Astrocyte of the cerebellum (primary cell): ENCODE results near the gene EEF1E1.

Experiments used
- DNase-seq: peaks from one replicate; pipeline ENCODE4 v3.0.0-alpha.2; 2011; ENCODE audit warnings: low read depth
- H3K4me3 ChIP-seq: 2 replicates; pipeline ENCODE4 v1.5.1; 2011; ENCODE audit warnings: mild to moderate bottlenecking, low read depth, low read length, moderate library complexity
- in situ Hi-C: cut with HindIII; loops from 2 replicates; pipeline ENCODE4 v1.10.0; 2017; ENCODE audit warnings: low sequenced_read_pairs
- TF ChIP-seq, protein P1 (sequence below): IDR thresholded peaks from 2 replicates; pipeline ENCODE4 v1.5.1; 2012; ENCODE audit warnings: low read length, low read depth, moderate library complexity, mild to moderate bottlenecking; ENCODE audit errors: missing control alignments

The EEF1E1 gene

DNA sequence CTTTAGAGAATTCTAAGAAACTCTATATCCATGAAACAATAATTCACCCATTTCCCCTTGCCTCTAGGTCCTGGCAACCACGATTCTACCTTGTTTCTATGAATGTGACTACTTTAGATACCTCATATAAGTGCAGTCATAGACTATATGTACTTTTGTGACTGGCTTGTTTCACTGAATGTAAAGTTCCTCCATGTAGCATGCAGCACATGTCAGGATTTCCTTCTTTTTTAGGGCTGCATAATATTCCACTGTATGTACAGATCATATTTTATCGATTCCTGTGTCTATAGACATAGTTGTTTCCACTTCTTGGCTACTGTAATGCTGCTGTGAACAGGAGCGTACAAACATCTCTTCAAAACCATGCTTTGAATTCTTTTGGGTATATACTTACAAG, 11.7 kb downstream of the EEF1E1 start:
- TF ChIP-seq, protein P1, sequence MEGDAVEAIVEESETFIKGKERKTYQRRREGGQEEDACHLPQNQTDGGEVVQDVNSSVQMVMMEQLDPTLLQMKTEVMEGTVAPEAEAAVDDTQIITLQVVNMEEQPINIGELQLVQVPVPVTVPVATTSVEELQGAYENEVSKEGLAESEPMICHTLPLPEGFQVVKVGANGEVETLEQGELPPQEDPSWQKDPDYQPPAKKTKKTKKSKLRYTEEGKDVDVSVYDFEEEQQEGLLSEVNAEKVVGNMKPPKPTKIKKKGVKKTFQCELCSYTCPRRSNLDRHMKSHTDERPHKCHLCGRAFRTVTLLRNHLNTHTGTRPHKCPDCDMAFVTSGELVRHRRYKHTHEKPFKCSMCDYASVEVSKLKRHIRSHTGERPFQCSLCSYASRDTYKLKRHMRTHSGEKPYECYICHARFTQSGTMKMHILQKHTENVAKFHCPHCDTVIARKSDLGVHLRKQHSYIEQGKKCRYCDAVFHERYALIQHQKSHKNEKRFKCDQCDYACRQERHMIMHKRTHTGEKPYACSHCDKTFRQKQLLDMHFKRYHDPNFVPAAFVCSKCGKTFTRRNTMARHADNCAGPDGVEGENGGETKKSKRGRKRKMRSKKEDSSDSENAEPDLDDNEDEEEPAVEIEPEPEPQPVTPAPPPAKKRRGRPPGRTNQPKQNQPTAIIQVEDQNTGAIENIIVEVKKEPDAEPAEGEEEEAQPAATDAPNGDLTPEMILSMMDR = no peak
- in situ Hi-C loops = no loop called here
- no peak overlapping the region for H3K4me3 ChIP-seq
- DNase-seq = no peak

DNA sequence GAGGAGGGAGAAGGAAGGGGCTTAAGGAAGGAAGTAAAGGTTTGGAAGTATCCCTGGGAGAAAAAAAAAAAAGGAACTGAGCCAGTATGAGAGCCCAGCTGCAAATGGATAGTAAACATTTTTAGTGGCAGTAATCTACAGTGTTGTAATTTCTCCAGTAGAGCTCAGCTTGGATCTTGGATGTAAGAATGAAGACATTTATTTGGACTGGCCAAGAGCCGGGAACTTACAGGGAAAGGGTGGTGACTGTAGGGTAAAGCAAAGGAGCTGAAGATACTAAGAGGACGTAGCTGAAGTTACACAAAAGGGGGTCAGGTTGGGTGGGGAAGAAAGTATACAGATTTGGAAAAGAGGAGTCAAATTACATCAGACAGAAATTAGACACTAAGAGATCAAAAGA, 13.5 kb downstream of the EEF1E1 start:
- in situ Hi-C loops = no loop called here
- no peak for DNase-seq
- H3K4me3 ChIP-seq = no peak overlapping the region
- TF ChIP-seq, protein P1 = no peak

DNA sequence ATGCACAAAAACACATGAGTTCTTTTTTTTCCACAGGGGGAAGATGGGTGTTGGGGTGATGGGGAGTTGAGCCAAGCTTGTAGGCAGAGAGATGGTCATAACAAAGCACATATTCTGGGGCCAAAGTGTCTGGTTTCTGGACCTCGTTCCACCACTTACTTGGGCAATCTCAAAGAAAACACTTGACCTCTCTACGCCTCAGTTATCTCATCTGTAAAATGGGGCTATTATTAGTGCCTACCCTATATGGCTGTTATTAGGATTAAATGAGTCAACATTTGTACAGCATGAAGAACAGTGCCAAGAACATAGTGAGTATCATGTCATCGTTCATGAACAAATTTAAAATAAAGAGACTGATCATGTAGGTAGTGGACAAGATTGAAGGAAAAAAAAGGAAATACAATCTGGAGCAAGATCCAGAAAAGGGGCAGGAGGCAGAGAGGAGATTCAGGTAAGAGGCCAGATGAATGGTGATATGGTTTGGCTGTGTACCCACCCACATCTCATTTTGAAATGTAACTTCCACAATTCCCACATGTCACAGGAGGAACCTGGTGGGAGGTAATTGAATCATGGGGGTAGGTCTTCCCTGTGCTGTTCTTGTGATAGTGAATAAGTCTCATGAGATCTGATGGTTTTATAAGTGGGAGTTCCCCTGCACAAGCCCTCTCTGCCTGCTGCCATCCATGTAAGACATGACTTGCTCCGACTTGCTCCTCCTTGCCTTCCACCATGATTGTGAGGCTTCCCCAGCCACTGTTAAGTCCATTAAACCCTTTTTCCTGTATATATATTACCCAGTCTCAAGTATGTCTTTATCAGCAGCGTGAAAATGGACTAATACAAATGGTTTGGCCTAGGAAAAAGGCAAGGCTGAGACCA, 14.2 kb downstream of the EEF1E1 start:
- DNase-seq = no peak
- in situ Hi-C loops = no loop called here
- H3K4me3 ChIP-seq = no peak overlapping the region
- TF ChIP-seq, protein P1 = no peak

DNA sequence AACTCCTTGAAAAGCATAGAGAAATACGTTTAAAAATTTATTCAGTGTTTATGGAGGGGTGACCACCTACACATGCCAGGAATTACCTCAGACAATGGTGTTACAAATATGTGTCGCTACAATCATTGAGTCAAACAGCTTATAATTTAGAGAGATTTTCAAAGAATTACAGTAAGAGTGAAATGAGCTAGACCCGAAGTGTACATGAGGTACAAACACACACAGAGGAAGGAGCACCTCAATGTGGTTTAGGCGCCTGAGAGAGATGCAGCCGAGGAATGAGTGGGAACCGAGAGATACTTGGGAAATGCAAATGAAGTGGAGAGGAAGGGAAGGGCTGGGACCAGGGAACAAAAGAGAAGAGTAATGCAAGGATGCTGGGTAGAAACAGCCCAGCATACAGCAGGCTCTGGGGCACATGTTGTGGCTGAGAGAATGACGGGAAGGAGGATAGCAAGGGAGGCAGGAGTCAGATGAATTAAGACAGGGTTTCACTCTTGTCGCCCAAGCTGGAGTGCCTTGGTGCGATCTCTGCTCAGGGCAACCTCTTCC, 15.5 kb downstream of the EEF1E1 start:
- in situ Hi-C loops = no loop called here
- no peak overlapping the region for H3K4me3 ChIP-seq
- no peak for DNase-seq
- TF ChIP-seq, protein P1 = no peak

DNA sequence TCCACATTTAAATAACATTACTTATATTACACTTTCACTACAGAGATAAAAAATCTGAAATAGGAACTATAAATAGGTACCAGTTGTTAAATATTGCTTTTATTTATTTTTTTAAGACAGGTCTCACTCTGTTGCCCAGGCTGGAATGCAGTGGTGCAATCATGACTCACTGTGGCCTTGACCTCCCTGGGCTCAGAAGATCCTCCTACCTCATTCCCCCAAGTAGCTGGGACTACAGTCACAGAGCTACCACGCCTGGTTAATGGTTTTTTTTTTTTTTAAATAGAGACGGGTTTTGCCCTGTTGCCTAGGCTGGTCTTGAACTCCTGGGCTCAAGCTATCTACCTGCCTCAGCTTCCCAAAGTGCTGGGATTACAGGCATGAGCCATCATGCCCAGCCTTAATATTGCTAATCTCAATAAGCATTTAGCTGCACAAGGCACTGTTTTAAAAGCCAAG, 17.3 kb downstream of the EEF1E1 start:
- TF ChIP-seq, protein P1 = no peak
- in situ Hi-C loops = no loop called here
- DNase-seq = peak; percentile 63
- H3K4me3 ChIP-seq = no peak overlapping the region

DNA sequence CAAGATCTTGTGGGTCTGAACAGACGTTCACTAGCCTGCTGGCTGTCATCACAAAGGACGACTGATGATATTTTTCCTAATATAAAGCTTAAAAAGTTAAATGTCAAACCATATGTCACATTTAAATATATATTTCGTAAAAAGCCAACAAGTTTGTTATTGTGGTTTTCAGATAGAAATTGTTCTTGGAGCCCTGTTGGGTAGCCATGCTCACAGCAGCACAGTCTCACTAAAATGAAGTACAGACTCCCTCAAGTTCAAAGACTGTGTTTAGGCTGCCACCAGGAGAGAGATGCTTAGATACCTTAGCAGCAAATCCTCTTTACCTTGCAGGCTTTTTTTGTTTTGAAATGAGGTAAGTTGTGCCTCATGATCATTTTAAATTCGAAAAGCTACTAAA, 17.8 kb downstream of the EEF1E1 start:
- TF ChIP-seq, protein P1 = no peak
- in situ Hi-C loops = no loop called here
- H3K4me3 ChIP-seq = no peak overlapping the region
- DNase-seq = no peak
